Measurements from ENCODE around the gene RBFOX2.

GRCh38 chr22:36008131-36008530 lies 20.5 kb downstream of the RBFOX2 start:
- TF ChIP-seq CTCF (IDR thresholded peaks at IDR 0.05; ENCODE audit: control extremely low read depth in 1 of 3, insufficient read depth in 1 of 3, low read depth in 1 of 3, low read length in 3 of 3) (no peak), GABPA (IDR thresholded peaks at IDR 0.05; ENCODE audit: borderline replicate concordance, insufficient read depth, low read length) (no peak), RFX5 (IDR thresholded peaks at IDR 0.05; ENCODE audit: borderline replicate concordance, low read depth, low read length) (no peak), CHD1 (IDR thresholded peaks at IDR 0.05; ENCODE audit: low read depth, low read length) (no peak), CHD2 (IDR thresholded peaks at IDR 0.05; ENCODE audit: low read length) (no peak), SIRT6 (IDR thresholded peaks at IDR 0.05; ENCODE audit: low read length) (no peak)

Data from H1 (cell line).